ENCODE measurements around the gene SYNC. TPM values are rescaled to one million over a fixed set of nuclear protein-coding genes. Genes with fewer than 3 reads are reported as not detected.

SYNC gene
- total and polyA plus RNA-seq, 2 of the 8 experiments (the other 6 are each of a cell fraction or from before 2014, with no cell fraction given), result 0.06 to 0.17 TPM

DNA sequence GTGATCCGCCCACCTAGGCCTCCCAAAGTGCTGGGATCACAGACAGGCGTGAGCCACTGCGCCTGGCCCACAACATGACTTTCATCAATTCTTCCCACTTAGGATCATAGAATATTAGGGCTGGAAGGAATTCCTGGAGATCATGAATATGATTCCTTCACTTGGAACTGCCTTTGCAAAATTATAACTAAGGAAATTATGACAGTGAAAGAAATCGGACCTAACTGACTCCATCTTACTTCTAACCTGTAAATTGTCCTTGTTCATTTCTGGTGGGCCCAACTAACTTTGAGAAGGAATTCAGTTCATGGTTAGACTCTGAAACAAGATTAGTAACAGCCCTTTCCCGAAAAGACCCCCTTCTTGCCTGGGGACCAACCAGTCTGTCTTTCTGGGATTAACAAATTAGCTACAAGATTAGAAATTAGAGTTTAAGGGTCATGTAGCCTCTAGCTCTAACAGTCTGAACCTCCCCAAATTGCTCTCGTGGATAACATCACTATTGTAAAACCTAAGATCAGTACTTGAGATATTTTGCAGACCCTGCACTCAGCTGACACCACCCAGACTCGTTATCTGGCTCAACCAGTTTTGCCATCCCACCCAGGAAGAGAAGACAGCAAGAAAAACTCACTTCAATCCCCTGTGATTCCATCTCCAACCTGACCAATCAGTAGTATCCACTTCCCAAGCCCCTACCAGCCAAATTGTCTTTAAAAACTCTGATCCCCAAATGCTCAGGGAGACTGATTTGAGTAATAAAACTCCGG lies 66.9 kb downstream of the SYNC start (continued):
- TF ChIP-seq, protein P1, sequence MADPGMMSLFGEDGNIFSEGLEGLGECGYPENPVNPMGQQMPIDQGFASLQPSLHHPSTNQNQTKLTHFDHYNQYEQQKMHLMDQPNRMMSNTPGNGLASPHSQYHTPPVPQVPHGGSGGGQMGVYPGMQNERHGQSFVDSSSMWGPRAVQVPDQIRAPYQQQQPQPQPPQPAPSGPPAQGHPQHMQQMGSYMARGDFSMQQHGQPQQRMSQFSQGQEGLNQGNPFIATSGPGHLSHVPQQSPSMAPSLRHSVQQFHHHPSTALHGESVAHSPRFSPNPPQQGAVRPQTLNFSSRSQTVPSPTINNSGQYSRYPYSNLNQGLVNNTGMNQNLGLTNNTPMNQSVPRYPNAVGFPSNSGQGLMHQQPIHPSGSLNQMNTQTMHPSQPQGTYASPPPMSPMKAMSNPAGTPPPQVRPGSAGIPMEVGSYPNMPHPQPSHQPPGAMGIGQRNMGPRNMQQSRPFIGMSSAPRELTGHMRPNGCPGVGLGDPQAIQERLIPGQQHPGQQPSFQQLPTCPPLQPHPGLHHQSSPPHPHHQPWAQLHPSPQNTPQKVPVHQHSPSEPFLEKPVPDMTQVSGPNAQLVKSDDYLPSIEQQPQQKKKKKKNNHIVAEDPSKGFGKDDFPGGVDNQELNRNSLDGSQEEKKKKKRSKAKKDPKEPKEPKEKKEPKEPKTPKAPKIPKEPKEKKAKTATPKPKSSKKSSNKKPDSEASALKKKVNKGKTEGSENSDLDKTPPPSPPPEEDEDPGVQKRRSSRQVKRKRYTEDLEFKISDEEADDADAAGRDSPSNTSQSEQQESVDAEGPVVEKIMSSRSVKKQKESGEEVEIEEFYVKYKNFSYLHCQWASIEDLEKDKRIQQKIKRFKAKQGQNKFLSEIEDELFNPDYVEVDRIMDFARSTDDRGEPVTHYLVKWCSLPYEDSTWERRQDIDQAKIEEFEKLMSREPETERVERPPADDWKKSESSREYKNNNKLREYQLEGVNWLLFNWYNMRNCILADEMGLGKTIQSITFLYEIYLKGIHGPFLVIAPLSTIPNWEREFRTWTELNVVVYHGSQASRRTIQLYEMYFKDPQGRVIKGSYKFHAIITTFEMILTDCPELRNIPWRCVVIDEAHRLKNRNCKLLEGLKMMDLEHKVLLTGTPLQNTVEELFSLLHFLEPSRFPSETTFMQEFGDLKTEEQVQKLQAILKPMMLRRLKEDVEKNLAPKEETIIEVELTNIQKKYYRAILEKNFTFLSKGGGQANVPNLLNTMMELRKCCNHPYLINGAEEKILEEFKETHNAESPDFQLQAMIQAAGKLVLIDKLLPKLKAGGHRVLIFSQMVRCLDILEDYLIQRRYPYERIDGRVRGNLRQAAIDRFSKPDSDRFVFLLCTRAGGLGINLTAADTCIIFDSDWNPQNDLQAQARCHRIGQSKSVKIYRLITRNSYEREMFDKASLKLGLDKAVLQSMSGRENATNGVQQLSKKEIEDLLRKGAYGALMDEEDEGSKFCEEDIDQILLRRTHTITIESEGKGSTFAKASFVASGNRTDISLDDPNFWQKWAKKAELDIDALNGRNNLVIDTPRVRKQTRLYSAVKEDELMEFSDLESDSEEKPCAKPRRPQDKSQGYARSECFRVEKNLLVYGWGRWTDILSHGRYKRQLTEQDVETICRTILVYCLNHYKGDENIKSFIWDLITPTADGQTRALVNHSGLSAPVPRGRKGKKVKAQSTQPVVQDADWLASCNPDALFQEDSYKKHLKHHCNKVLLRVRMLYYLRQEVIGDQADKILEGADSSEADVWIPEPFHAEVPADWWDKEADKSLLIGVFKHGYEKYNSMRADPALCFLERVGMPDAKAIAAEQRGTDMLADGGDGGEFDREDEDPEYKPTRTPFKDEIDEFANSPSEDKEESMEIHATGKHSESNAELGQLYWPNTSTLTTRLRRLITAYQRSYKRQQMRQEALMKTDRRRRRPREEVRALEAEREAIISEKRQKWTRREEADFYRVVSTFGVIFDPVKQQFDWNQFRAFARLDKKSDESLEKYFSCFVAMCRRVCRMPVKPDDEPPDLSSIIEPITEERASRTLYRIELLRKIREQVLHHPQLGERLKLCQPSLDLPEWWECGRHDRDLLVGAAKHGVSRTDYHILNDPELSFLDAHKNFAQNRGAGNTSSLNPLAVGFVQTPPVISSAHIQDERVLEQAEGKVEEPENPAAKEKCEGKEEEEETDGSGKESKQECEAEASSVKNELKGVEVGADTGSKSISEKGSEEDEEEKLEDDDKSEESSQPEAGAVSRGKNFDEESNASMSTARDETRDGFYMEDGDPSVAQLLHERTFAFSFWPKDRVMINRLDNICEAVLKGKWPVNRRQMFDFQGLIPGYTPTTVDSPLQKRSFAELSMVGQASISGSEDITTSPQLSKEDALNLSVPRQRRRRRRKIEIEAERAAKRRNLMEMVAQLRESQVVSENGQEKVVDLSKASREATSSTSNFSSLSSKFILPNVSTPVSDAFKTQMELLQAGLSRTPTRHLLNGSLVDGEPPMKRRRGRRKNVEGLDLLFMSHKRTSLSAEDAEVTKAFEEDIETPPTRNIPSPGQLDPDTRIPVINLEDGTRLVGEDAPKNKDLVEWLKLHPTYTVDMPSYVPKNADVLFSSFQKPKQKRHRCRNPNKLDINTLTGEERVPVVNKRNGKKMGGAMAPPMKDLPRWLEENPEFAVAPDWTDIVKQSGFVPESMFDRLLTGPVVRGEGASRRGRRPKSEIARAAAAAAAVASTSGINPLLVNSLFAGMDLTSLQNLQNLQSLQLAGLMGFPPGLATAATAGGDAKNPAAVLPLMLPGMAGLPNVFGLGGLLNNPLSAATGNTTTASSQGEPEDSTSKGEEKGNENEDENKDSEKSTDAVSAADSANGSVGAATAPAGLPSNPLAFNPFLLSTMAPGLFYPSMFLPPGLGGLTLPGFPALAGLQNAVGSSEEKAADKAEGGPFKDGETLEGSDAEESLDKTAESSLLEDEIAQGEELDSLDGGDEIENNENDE (IDR thresholded peaks at IDR 0.05; ENCODE audit: insufficient replicate concordance, low read length), result no peak
- TF ChIP-seq KDM5A (IDR thresholded peaks at IDR 0.05; ENCODE audit: low read length) (no peak), RBBP5 (IDR thresholded peaks at IDR 0.05; ENCODE audit: borderline replicate concordance, low read depth, low read length) (no peak), ASH2L (IDR thresholded peaks at IDR 0.05; ENCODE audit: low read length) (no peak), SP1 (IDR thresholded peaks at IDR 0.05; ENCODE audit: low read depth, low read length) (no peak), CEBPB (IDR thresholded peaks at IDR 0.05; ENCODE audit: low read depth, low read length) (no peak), CHD1 (IDR thresholded peaks at IDR 0.05; ENCODE audit: low read depth, low read length) (no peak), SIRT6 (IDR thresholded peaks at IDR 0.05; ENCODE audit: low read length) (no peak), KDM4A (IDR thresholded peaks at IDR 0.05; ENCODE audit: low read depth, low read length, severe bottlenecking) (no peak), HDAC2 (IDR thresholded peaks at IDR 0.05; ENCODE audit: borderline replicate concordance in 1 of 2, low read depth in 2 of 2, low read length in 2 of 2) (no peak)
- TF ChIP-seq, protein P2, sequence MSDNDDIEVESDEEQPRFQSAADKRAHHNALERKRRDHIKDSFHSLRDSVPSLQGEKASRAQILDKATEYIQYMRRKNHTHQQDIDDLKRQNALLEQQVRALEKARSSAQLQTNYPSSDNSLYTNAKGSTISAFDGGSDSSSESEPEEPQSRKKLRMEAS (IDR thresholded peaks at IDR 0.05), result no peak
